Astrocyte of the spinal cord (primary cell): ENCODE measurements around the gene ATL1.

Experiments
- DNase-seq: peaks from one replicate; pipeline ENCODE4 v3.0.0; 2011; ENCODE audit warnings: low read depth, low spot score
- H3K4me3 ChIP-seq: 2 replicates; pipeline ENCODE4 v1.5.1; 2011; ENCODE audit warnings: low read depth, mild to moderate bottlenecking, low read length, moderate library complexity
- CTCF ChIP-seq: IDR thresholded peaks from 2 replicates; pipeline ENCODE4 v1.5.1; 2012; ENCODE audit warnings: low read depth, mild to moderate bottlenecking, low read length, inconsistent platforms
- in situ Hi-C: cut with HindIII; loops from 2 replicates; pipeline ENCODE4 v1.10.0; 2017; ENCODE audit warnings: low sequenced_read_pairs

The ATL1 gene

GRCh38 chr14:50530794-50531365 is 29.1 kb upstream of the ATL1 start:
- TF ChIP-seq CTCF = no peak
- DNase-seq = peak; percentile 21
- in situ Hi-C loops = no loop called here
- peak overlapping the region; percentile 88 for H3K4me3 ChIP-seq

- in situ Hi-C loops = no loop called here
- peak; percentile 52 for DNase-seq
- peak overlapping the region; percentile 88 for H3K4me3 ChIP-seq
- no peak for TF ChIP-seq CTCF
These were observed 28.1 kb upstream of the ATL1 start for GRCh38 chr14:50531595-50532501.

DNA sequence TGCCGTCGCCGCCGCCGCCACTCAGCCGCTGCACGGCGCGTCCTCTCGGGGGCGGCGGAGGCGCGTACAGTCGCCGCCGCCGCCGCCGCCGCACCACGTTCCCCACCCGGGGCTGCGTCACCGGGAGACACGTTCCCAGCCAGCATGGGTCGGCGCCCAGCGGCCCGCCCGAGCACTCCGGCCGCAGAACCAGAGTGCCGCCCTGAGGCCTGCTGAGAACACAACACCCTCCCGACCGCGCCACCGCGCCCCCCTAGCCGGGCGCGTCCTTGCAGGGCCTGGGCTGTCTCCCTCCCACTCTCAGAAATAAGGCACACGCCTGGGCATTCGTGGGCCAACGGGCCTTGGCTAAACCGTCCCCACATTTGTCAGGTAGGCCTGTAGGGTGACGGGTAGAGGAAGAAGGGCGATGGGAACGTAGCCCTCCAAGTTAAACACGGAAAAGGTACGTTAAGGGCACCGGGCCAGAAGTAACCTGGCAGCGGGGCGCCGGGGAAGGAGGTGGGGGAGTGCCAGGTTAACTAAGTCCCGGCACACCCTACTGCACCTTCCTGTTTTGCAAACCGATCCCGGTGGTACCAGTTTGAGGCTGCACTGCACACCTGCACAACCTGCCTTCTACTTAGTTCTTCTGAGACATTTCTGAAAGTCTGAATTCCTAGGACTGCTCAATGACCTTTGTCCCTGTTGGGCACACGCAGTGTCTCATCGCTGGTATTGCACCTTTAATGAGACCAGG is 27.3 kb upstream of the ATL1 start, which contains the start of gene MAP4K5:
Gene MAP4K5 (minus strand): TSS at position 68 of the 739 bp plus-strand sequence. CDS start 520 bp downstream, outside the sequence.
- in situ Hi-C loops = no loop called here
- peak; percentile 92 for DNase-seq
- peak; percentile 88 for TF ChIP-seq CTCF
- H3K4me3 ChIP-seq = peak within 1 kb of the TSS; percentile 88

- no peak overlapping the region for H3K4me3 ChIP-seq
- no peak for TF ChIP-seq CTCF
- DNase-seq = no peak
- in situ Hi-C loops = no loop called here
These were observed 26.7 kb upstream of the ATL1 start for GRCh38 chr14:50533241-50533705.

DNA sequence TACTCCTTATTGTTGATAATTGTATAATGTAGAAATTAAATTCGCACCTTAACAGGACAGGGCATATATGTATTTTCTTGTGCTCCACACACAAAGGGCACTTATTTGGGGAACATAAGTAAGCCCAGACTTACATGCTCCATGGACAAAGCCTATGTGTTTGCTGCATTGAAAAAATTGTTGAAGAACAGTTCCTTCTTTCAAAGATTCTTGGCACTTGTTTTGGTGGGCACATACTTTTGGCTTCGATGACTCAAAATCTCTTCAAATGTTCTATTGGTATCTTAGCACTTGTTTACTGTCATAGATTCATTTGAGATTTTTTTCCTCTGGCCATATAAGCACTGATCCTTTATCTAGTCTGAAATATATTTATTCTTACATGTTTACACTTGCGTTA is 26.1 kb upstream of the ATL1 start:
- in situ Hi-C loops = no loop called here
- peak; percentile 44 for DNase-seq
- no peak for TF ChIP-seq CTCF
- H3K4me3 ChIP-seq = no peak overlapping the region

DNA sequence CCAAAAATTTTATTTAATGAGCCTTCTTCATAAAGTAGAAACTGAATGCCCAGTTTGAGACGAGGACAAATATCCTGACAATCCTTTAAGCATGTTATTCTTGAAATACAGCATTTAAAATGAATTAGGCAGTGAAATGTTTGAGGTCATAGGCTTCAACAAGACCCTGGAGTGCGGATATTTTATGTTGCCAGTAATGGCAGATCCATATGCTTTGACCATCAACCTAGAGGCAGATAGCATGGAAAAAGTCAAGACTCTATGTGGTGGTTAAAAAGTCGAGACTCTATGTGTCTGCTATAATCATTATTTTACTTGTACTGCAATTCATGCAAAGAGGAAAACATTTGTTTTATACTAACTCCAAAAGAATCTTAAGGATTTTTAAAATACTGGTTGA is 25.5 kb upstream of the ATL1 start:
- no peak overlapping the region for H3K4me3 ChIP-seq
- no peak for TF ChIP-seq CTCF
- in situ Hi-C loops = no loop called here
- no peak for DNase-seq
